HG03565 (cell line): ENCODE data around the gene PTH2.

Source experiments
- ATAC-seq: cut with Tn5 transposase; IDR thresholded peaks from one replicate; pipeline ENCODE4 v1.9.1; 2021; ENCODE audit warnings: mild to moderate bottlenecking, moderate library complexity; ENCODE audit not compliant: unreplicated experiment

PTH2 gene

DNA sequence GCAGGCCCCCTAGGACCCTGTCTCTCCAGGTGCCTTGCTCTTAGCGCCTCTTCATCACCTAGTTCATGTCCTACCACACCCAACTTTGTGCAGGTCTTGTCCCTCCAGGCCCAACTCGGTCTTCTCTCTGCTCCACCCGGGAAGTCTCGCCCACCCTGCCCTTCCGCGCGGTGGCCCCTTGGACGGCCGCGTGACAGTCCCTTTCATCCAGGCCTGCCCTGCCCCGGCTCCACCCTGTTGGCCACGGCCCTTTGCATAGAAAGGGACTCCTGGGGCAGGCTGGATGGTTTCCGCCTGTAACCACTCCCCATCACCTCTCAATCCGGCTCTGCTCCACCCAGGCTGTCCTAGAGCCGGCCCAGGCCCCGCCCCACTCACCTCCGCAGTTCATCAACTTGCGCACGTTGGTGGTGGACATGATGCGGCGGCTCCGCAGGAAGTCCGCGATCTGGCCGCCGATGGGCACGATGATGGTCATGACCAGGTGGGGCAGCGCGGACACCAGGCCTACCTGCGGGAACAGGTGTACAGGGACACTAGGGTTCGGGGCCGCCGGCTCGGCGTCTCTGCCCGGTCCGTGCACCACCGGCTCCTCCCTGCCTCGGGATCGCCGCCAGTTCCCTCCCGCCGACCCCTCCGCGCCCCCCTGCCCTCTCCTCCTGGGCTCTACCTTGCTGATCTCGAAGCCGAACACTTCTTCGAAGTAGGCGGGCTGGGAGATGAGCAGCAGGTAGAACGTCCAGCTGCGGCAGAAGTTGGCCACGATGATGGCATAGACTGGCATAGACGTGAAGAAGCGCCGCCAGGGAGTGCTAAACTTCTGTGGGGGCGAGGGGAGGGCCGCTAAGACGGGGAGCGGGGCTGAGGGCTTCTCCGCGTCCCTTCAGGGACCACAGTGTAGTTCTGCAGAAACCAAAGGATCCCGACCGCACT lies 9.2 kb upstream of the PTH2 start:
- no peak for ATAC-seq

- ATAC-seq = no peak
Measured at GRCh38 chr19:49431330-49431749, 8.1 kb upstream of the PTH2 start.

DNA sequence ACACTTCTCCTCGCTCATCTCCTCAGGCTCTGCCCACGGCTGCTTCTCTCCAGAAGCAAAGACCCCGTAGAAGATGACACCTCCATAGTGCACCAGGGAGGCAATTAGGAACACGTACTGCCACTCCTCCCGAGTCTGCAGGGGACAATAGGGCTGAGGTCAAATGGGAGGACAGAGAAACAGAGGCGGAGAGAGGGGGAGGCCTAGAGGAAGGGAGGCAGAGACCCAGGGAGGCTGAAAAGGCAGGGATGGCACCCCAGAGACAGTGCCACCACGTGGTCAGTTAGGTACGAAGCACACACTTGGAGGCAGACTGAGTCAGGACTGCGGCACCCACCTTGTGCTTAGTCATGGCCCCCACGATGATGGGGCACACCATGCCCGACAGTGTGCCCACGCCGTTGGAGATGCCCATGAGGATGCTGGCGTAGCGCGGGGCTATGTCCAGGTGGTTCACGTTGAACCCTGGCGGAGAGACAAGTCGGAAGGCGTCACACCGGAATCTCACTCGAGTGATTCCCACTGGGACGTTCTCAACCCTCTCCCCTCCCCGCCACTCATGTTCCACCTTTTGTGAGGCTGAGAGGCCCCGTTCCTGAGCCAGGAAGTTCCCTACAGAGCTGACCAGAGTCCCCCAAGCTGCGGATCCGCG lies 7.6 kb upstream of the PTH2 start:
- ATAC-seq = no peak

DNA sequence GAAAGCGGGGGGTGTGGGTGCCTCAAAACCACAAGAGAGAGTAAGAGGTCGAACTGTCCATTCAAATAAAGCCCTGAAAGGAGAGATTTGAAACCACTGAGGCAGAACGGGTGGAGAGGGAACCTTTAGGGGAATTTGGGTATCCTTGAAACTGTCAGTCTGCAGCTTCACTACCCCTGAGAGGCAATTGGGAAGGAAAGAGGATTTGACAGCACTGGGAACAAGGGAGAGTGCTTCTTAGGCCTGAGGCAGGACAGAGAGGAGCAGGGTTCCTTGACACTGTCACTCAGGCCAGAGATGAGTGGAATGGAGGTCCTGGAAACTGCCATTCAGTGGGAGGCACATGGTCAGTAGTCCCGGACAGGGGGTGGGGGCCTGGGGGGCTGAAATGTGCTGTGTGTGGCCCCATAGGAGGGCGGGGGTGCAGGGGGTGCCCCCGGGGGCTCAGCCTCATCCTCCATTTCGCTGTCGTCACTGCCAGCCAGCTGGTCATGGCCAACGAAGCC lies 7.0 kb upstream of the PTH2 start:
- ATAC-seq = no peak

GRCh38 chr19:49428547-49429451 lies 5.6 kb upstream of the PTH2 start:
- ATAC-seq = no peak

DNA sequence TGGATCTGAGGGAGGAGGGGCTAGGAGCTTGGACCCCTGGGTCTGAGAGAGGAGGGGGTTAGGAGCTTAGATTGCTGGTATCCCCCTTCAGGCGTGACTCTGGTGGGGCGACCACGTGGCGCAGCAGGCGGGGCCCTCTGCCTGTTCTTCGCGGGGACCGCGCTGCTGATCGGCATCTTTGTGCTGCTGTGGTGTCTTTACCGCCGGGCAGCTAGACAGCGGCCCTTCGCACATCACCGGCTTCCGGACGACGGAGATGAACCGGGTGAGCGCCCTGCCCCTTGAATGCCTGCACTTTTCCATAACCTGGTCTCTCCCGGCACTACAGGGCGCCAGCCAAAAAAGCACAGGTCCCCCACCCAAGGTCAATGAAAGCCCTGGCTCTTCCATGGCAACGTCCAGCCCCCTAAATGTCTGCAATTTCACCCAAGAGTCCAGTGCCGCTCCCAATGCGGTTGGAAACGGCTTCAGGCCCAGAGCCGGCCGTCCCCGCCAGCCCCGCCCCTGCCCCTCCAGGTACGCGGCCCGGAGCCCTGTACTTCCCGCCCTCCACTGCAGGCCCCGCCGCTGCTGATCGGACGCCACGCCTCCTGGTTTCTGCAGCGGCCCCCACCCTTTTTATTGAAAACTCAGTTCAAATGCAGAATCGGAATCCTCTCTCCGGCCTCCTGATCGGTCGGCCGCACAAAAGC lies 4.8 kb upstream of the PTH2 start:
- ATAC-seq = no peak

GRCh38 chr19:49427339-49427738 lies 4.1 kb upstream of the PTH2 start:
- ATAC-seq = no peak

DNA sequence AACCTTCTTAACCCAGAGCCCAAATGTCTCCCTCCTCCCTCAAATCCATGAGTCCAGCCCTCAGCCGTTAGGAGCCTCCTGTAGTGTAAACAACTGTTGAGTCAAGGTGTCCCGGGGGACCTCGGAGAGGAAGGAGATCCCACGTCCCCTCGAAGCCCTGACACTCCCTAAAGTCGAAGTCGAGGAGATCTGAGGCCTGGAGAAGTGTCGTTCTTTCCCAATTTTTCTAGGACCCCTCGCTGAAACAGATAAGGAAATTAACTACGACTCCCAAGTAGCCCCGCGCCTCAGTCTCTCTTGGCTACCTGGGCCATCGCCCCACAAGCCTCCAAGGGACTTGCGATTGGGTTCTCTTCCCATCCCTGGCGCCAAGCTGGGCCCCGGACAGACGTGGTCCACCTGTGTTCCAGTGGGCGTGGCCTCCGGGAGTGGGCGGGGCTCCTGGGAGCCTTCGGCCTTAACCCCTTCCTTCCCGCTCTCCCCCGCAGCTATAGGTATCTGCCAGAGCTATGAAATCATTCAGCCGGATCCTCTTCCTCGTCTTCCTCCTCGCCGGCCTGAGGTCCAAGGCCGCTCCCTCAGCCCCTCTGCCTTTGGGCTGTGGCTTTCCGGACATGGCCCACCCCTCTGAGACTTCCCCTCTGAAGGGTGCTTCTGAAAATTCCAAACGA lies 2.8 kb upstream of the PTH2 start:
- ATAC-seq = no peak

GRCh38 chr19:49425178-49425577 lies 1.9 kb upstream of the PTH2 start, which contains the start of gene GFY:
GFY (plus strand) TSS chr19:49425388; CDS start chr19:49426431, 1,043 bp downstream.
- no peak for ATAC-seq

DNA sequence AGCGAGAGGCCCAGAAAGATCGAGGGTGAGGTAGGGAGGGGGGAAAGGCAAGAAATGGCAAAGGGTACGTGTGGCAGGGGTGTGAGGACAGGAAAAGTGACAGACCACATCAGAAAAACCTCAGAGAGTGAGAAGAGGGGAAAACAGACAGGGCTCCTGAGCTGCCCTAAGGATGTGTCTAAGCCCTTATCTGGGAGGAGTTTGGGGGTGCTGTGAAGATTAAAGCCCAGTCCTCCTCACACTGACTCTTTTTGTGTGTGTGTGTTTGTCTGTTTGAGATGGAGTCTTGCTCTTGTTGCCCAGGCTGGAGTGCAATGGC lies 703 bp upstream of the PTH2 start:
- ATAC-seq = no peak

DNA sequence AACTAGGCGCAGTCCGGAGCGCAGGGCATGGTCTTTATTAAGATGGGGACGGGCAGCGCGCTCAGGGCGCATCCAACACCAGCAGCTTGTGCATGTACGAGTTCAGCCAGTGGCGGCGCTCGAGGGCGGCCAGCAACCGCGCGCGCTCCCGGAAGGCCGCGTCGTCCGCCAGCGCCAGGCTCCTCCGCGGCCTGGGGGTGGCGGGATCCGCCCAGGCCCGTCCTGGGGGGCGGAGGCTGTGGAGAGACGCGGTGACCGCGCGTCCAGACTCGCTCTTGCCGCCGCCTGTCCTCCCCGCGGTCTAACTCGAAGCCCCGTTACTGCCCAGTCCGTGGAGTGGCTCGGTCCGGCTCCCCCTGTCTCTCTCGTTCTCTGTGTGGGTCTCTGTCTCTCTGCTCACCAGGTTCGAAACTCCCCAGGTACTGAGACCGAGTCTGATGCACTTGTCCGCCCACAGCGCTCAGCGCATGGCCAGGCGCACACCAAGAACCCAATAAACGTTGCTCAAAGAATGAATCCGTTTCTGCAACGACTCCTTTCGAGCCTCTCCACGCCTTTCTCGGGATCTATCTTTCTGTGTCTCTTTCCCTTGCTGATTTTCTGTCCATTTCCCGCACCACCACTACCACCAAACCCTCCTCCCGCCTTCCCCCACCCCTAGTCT lies 702 bp downstream of the PTH2 start:
- no peak for ATAC-seq

- ATAC-seq = no peak
Measured at GRCh38 chr19:49421878-49422202, 1.4 kb downstream of the PTH2 start.

GRCh38 chr19:49421039-49421877 lies 2.0 kb downstream of the PTH2 start:
- ATAC-seq = no peak

GRCh38 chr19:49420227-49420626 lies 3.0 kb downstream of the PTH2 start:
- no peak for ATAC-seq

DNA sequence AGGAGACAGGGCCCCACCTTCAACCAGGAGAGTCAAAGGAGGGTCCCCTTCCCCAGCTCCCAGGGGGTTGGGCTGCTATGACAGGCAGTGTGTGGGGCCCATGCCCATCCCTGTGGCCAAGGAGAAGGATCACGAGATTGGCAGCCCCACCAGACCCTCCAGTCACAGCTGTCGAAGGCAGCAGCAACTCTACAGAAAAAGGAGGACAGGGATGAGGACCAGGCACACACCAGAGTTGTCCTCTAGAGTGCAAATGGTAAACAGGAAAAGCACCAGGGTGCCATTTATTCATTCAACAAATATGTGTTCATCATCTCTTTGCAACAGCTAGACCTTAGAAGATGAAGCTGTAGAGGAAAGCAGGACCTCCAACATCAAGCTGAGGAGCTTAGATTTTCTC lies 4.1 kb downstream of the PTH2 start:
- no peak for ATAC-seq

GRCh38 chr19:49418511-49418910 lies 4.7 kb downstream of the PTH2 start:
- no peak for ATAC-seq

DNA sequence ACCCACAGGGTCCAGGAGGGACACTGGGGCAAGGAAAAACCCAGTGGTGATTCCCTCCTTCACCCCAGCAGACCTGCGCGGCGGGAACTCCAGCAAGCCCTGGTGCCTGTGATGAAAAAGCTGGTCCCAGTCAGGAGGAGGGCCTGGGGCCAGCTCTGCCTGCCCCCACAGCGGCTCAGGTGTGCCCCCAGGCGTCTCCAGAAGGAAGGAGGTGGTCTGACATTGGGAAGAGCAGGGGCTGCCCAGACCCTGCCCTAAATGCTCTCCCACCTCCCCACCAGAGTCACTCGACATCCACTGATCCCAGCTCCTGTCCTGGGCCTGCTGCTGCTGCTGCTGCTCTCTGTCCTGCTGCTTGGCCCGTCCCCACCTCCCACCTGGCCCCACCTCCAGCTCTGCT lies 6.2 kb downstream of the PTH2 start:
- no peak for ATAC-seq

DNA sequence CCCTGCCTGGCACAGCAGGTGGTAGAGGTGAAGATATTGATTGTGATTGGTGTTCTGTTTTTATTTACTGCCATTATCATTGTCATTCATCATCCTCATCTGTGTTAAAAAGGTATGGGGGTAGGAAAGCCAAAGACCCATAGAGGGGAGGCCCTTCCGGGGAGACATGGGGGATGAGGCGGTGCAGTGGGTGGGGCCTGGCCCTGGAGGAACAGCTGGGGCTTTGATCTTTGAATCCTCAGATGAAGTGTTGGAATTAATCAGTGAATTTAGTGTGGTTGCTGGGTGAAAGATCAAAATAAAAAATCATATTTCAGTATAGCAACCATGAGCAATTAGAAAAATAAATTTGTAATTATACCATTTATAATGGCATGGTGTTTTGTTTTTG lies 7.4 kb downstream of the PTH2 start:
- no peak for ATAC-seq
